ENCODE measurements around the gene ME3. TPM values are rescaled to one million over a fixed set of nuclear protein-coding genes. Genes with fewer than 3 reads are reported as not detected.
A peak's percentile ranks its signal among the peaks of the same experiment; 100 is the strongest.

ME3 gene
- total RNA-seq, 1 donor from 2014 or later: 9.7 TPM

- no peak for DNase-seq (ENCODE audit: extremely low spot score, unreplicated experiment)
- TF ChIP-seq CTCF (conservative IDR thresholded peaks at IDR 0.05): no peak
- Mint-ChIP-seq H3K4me1 (ENCODE audit: unreplicated experiment) (peaks cover 16% of the 10 kb centered on the region), H3K4me3 (no peak overlapping the region), H3K36me3 (no peaks in the 10 kb centered on the region), H3K27ac (no peak overlapping the region), H3K9me3 (peaks cover 11% of the 10 kb centered on the region), H3K27me3 (no peaks in the 10 kb centered on the region)
These were observed 229.0 kb downstream of the ME3 start for GRCh38 chr11:86443415-86443814.

DNA sequence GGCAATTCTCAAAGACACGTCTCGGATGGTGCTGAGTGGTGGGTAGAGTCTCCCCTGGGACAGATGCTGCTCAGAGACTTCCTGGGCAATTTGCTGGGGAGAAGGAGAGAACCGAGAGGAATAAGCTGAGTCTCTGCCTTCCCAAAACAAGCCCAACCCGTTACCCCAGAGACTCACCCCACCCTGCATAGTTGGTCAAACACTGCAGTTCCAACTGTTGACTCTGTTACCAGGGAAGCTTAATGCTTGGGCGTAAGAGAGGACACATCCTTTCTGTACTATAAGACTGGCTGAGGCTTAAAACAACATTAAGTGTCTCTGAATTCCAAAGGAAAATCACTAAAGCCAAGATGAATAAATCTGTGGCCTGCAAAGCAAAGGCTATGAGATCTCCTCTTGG is 229.6 kb downstream of the ME3 start:
- H3K4me1 Mint-ChIP-seq (ENCODE audit: unreplicated experiment): peaks cover 17% of the 10 kb centered on the region
- peaks cover 11% of the 10 kb centered on the region for H3K9me3 Mint-ChIP-seq
- H3K4me3 Mint-ChIP-seq: no peak overlapping the region
- no peak overlapping the region for H3K27ac Mint-ChIP-seq
- TF ChIP-seq CTCF (conservative IDR thresholded peaks at IDR 0.05): no peak
- H3K27me3 Mint-ChIP-seq: no peaks in the 10 kb centered on the region
- DNase-seq (ENCODE audit: extremely low spot score, unreplicated experiment): no peak
- H3K36me3 Mint-ChIP-seq: no peaks in the 10 kb centered on the region

DNA sequence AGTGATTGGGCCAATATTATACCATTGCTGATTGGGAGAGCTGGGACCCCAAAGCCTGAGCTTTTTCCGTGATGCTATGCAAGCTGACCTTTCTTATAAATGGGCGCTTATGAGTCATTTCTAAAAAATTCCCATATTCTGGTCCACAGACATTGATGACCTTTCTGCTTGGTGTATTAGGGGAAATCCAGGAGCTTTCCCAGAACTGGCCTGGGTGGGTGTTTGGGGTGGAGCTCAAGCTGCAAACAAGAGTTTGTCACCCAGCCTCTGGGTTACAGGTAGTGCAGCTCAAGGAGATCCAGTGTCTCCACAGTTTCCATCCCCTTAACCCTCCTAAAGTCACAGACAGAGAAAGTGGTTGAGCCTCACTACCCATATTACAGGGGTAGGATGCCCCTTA is 230.0 kb downstream of the ME3 start:
- Mint-ChIP-seq H3K27ac (no peak overlapping the region), H3K4me1 (ENCODE audit: unreplicated experiment) (peaks cover 17% of the 10 kb centered on the region), H3K4me3 (no peak overlapping the region), H3K36me3 (no peaks in the 10 kb centered on the region), H3K27me3 (no peaks in the 10 kb centered on the region), H3K9me3 (peaks cover 11% of the 10 kb centered on the region)
- TF ChIP-seq CTCF (conservative IDR thresholded peaks at IDR 0.05): no peak
- DNase-seq (ENCODE audit: extremely low spot score, unreplicated experiment): no peak

DNA sequence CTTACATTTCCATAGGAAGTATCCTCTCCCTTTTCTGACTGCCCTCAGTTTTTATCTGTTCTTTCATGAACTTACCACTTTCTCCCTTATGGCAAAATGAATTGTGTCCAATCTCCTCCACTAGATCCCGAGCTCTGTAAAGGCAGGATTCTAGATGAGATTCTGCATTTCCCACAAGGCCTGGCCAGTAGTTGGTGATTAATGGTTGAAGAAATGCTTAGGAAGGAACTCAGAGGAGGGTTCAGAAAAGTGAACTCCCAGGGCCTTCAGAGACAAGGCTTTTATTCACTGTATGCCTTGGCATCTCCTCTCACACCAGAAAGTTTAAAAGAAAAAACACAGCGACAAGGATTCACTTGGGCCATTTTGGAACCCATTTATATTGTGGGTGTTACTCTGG is 231.6 kb downstream of the ME3 start:
- Mint-ChIP-seq H3K4me3 (no peak overlapping the region), H3K27me3 (no peaks in the 10 kb centered on the region), H3K36me3 (no peaks in the 10 kb centered on the region), H3K27ac (no peak overlapping the region), H3K4me1 (ENCODE audit: unreplicated experiment) (peaks cover 17% of the 10 kb centered on the region), H3K9me3 (peaks cover 11% of the 10 kb centered on the region)
- no peak for TF ChIP-seq CTCF (conservative IDR thresholded peaks at IDR 0.05)
- DNase-seq (ENCODE audit: extremely low spot score, unreplicated experiment): no peak

DNA sequence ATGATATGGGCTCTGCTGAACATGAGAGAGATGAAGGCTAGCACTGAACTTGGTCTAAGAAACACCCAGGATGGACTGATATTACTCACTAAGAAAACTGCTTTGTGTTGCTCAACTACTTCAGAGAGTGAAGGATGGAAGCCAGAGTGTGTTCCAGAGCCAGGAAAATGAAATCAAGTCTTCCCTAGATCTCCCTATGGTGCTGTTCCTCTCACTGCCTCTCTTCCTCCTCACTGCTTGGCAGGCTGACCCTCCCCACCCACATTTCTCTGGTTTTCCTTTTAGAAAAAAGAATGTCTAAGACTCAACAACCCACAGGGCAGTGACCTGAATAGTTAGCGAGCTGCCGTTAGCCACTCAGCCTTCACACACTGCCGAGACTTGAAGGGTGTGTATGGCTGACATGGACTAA is 232.1 kb downstream of the ME3 start:
- TF ChIP-seq CTCF (conservative IDR thresholded peaks at IDR 0.05): no peak
- Mint-ChIP-seq H3K4me3 (no peak overlapping the region), H3K9me3 (peaks cover 11% of the 10 kb centered on the region), H3K27me3 (no peaks in the 10 kb centered on the region), H3K36me3 (no peaks in the 10 kb centered on the region), H3K4me1 (ENCODE audit: unreplicated experiment) (peaks cover 17% of the 10 kb centered on the region), H3K27ac (peak overlapping the region; percentile 29)
- DNase-seq (ENCODE audit: extremely low spot score, unreplicated experiment): no peak

DNA sequence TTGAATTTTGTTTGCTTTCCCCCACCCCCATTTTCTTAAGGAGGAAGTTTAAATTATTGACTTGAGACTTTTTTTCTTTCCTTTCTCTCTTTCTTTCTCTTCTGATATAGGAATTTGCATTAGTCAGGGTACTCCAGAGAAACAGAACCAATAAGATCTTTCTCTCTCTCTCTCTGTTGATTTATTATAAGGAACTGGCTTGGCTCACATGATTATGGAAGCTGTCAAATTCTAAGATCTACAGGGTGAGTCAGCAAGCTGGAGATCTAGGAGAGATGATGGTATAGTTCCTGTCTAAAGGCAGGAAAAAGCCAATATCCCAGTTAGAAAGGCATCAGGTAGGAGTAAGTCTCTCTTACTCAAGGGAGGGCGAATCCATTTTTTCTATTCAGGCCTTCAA is 233.7 kb downstream of the ME3 start:
- H3K27ac Mint-ChIP-seq: peak overlapping the region; percentile 23
- DNase-seq (ENCODE audit: extremely low spot score, unreplicated experiment): no peak
- H3K27me3 Mint-ChIP-seq: no peaks in the 10 kb centered on the region
- H3K9me3 Mint-ChIP-seq: peaks cover 11% of the 10 kb centered on the region
- no peaks in the 10 kb centered on the region for H3K36me3 Mint-ChIP-seq
- peaks cover 17% of the 10 kb centered on the region for H3K4me1 Mint-ChIP-seq (ENCODE audit: unreplicated experiment)
- H3K4me3 Mint-ChIP-seq: no peak overlapping the region
- TF ChIP-seq CTCF (conservative IDR thresholded peaks at IDR 0.05): no peak

All from type B pancreatic cell (in vitro differentiated cells).